Ascending aorta (tissue), 2 donors: ENCODE measurements around the gene USP28. TPM values are rescaled to one million over a fixed set of nuclear protein-coding genes. Genes with fewer than 3 reads are reported as not detected.
"Not testable (repeated sequence)": the region's sequence is repeated elsewhere in the genome, so short reads cannot be mapped to it uniquely, and the experiment has no call there.

ENCODE experiments used
- DNase-seq, 2 donors: peaks; one replicate each; pipeline ENCODE4 v3.0.0-alpha.2; 2019; ENCODE audit warnings: low spot score in 2 of 2
- H3K27ac ChIP-seq, 2 donors: fragments of 200-600 bp; sonication (generic); one replicate each; pipeline ENCODE4 v1.5.1; 2016 to 2017; ENCODE audit warnings: mild to moderate bottlenecking in 1 of 2
- H3K27me3 ChIP-seq: fragments of 200-600 bp; sonication (generic); one replicate; pipeline ENCODE4 v1.5.1; 2017
- H3K36me3 ChIP-seq, 2 donors: fragments of 200-600 bp; sonication (generic); one replicate each; pipeline ENCODE4 v1.5.1; 2016
- H3K4me1 ChIP-seq, 2 donors: fragments of 200-600 bp; sonication (generic); one replicate each; pipeline ENCODE4 v1.5.1; 2016 to 2017; ENCODE audit warnings: mild to moderate bottlenecking in 1 of 2
- H3K4me3 ChIP-seq, 2 donors: fragments of 200-600 bp; sonication (generic); one replicate each; pipeline ENCODE4 v1.5.1; 2016 to 2017; ENCODE audit warnings: mild to moderate bottlenecking in 1 of 2
- H3K9me3 ChIP-seq, 2 donors: fragments of 200-600 bp; sonication (generic); one replicate each; pipeline ENCODE4 v1.5.1; 2016
- intact Hi-C: fragments of 100-400 bp; cut with DNase I; formaldehyde crosslinking; loops from one replicate; pipeline ENCODE4 v1.15.1; 2023
- total RNA-seq: library from RNA; depleted of rRNA; stranded (reverse); fragments of >200 nt; gene quantifications from one replicate; pipeline ENCODE4 v1.1.0, GENCODE V29; 2016
- TF ChIP-seq, protein P1 (sequence below), 3 experiments: fragments of 200-600 bp in 2 of 3; fragments of 450-650 bp in 1 of 3; sonication (generic) in 2 of 3; IDR thresholded peaks; one replicate each; pipeline ENCODE4 v1.5.1; 2016 to 2019; ENCODE audit warnings: antibody characterized with exemption in 3 of 3, mild to moderate bottlenecking in 1 of 3, moderate library complexity in 1 of 3

Gene USP28
- total RNA-seq, 1 donor from 2014 or later: 2.9 TPM

DNA sequence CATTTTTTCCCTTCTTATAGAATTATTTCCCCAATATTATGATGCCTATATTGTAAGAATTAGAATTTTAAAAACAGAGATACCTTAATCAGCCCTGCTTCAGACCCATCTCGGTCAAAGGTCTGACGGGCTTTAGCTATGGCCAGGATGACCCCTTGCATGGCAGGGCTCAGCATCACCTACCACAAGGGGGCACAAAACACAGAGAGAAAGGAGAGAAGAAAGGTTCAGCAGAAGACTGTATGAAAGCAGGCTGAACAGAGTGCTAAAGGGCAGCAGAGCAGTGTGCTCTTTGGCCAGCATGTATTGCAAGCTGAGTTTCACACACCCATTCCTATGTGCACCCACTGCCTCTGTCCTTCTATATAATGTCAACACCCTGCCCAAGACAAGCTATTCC, 69.0 kb downstream of the USP28 start:
- TF ChIP-seq, protein P1, sequence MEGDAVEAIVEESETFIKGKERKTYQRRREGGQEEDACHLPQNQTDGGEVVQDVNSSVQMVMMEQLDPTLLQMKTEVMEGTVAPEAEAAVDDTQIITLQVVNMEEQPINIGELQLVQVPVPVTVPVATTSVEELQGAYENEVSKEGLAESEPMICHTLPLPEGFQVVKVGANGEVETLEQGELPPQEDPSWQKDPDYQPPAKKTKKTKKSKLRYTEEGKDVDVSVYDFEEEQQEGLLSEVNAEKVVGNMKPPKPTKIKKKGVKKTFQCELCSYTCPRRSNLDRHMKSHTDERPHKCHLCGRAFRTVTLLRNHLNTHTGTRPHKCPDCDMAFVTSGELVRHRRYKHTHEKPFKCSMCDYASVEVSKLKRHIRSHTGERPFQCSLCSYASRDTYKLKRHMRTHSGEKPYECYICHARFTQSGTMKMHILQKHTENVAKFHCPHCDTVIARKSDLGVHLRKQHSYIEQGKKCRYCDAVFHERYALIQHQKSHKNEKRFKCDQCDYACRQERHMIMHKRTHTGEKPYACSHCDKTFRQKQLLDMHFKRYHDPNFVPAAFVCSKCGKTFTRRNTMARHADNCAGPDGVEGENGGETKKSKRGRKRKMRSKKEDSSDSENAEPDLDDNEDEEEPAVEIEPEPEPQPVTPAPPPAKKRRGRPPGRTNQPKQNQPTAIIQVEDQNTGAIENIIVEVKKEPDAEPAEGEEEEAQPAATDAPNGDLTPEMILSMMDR (IDR thresholded peaks at IDR 0.05): peak in 1 of 3 experiments; percentile 23
- intact Hi-C loops: no loop called here
- no peaks in the 10 kb centered on the region for H3K27me3 ChIP-seq
- no peaks in the 10 kb centered on the region for H3K4me1 ChIP-seq
- DNase-seq: no peak
- H3K4me3 ChIP-seq: no peak overlapping the region
- H3K27ac ChIP-seq: no peak overlapping the region
- H3K36me3 ChIP-seq: peaks cover 56 to 64% of the 10 kb centered on the region in 2 donors
- no peaks in the 10 kb centered on the region for H3K9me3 ChIP-seq

DNA sequence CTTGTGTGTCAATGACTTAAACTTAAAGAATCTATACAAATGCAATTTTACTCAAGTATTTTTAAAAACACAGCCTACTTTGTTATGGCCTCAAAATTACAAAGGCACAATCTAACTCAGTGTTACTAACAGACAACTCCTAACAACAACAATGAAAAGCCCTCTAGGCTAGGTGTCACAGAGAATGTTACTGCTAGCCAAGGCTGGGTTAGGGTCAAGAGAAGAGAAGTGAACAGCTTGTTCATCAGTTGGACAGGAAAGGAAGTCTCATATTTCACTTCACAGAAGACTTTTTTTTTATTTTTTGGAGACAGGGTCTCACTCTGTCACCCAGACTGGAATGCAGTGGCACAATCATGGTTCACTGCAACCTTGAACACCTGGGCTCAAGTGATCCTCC, 69.7 kb downstream of the USP28 start:
- intact Hi-C loops: no loop called here
- TF ChIP-seq, protein P1 (IDR thresholded peaks at IDR 0.05): no peak
- Histone ChIP-seq H3K36me3 (peaks cover 57 to 72% of the 10 kb centered on the region in 2 donors), H3K27ac (no peak overlapping the region), H3K4me3 (no peak overlapping the region), H3K27me3 (no peaks in the 10 kb centered on the region), H3K9me3 (no peaks in the 10 kb centered on the region), H3K4me1 (no peaks in the 10 kb centered on the region)
- DNase-seq: no peak

DNA sequence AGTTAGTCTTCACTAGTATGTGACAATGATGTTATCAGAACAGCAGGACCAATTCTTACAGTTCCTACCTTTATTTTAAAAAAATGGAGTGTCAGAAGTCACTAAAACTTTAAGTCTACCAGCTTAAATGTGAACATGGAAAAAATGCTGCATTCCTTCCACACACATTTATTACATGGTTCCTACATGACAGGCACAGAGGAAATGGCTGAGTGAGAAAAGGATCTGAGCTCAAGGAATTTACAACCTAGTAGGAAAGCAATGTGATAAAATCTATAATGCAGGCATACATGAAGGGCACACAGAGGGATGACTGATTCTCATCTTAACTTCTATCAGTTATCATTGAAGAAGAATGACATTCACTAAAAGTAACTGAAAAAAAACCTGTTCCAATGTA, 72.8 kb downstream of the USP28 start:
- no peaks in the 10 kb centered on the region for H3K27me3 ChIP-seq
- peaks cover 56 to 75% of the 10 kb centered on the region in 2 donors for H3K36me3 ChIP-seq
- intact Hi-C loops: no loop called here
- TF ChIP-seq, protein P1 (IDR thresholded peaks at IDR 0.05): no peak
- DNase-seq: no peak
- H3K9me3 ChIP-seq: no peaks in the 10 kb centered on the region
- H3K27ac ChIP-seq: no peak overlapping the region
- no peak overlapping the region for H3K4me3 ChIP-seq
- no peaks in the 10 kb centered on the region for H3K4me1 ChIP-seq

DNA sequence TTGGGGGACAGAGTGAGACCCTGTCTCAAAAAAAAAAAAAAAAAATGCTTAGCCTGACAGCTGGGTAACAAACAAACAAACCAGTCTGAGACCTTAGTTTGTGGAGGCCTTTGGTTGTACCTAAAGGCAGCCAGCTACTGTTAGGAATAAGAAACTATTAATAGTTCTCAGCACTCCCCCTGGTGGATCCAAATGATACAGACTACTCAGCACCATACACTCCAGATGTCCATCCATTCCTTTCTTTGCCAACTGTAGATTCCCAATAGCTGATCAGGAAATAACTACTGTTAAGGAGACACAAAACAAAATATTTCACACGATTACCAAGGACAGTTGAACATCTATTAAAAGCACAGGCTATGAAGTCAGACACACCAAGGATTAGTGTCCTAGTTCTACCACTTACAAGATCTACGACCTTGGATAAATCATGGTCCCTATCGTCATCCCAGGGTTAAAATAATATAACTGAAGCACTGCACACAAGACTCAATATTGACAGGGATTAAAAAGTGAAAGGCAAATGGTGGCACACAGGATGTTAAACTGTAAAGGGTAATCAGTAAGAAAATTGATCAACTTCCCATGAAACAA, 78.6 kb downstream of the USP28 start:
- Histone ChIP-seq H3K4me1 (no peaks in the 10 kb centered on the region), H3K4me3 (no peak overlapping the region), H3K9me3 (no peaks in the 10 kb centered on the region), H3K27me3 (no peaks in the 10 kb centered on the region), H3K27ac (no peak overlapping the region), H3K36me3 (peaks cover 23 to 30% of the 10 kb centered on the region in 2 donors)
- no peak for DNase-seq
- TF ChIP-seq, protein P1 (IDR thresholded peaks at IDR 0.05): peak; percentile 23 to 69 (median 54)
- intact Hi-C loops: loop anchor here (1.0 to 2.0 kb wide), 2 partner anchors 23 to 492 kb away; partner anchors contain the start of gene ZW10

DNA sequence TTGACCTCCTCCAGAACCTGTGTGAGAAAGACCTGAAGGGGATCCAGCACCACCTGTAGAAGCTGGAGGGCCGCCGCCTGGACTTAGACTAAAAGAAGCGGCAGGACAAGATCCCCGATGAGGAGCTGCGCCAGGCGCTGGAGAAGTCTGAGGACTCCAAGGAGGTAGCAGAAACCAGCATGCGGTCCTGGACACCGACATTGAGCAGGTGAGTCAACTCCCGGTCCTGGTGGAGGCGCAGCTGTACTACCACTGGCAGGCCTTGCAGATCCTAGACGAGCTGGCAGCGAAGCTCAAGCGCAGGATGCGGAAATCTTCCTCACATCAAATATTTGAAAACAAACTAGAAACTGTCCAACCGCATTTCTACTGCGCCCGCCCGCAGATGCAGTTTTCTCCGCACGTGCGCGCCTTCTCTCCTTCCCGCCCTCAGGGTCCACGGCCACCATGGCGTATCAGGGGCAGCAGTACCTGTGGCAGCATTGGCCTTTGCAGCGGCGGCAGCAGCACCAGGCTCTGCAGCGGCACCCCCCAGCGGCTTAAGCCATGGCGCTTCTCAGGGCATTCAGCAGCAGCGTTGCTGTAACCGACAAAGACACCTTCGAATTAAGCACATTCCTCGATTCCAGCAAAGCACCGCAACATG, 85.6 kb downstream of the USP28 start:
- TF ChIP-seq, protein P1 (IDR thresholded peaks at IDR 0.05): no peak
- H3K4me1 ChIP-seq: no peaks in the 10 kb centered on the region
- H3K4me3 ChIP-seq: no peak overlapping the region
- intact Hi-C loops: no loop called here
- H3K27ac ChIP-seq: no peak overlapping the region
- H3K36me3 ChIP-seq: no peaks in the 10 kb centered on the region
- DNase-seq: no peak
- H3K9me3 ChIP-seq: no peaks in the 10 kb centered on the region
- H3K27me3 ChIP-seq: no peaks in the 10 kb centered on the region

DNA sequence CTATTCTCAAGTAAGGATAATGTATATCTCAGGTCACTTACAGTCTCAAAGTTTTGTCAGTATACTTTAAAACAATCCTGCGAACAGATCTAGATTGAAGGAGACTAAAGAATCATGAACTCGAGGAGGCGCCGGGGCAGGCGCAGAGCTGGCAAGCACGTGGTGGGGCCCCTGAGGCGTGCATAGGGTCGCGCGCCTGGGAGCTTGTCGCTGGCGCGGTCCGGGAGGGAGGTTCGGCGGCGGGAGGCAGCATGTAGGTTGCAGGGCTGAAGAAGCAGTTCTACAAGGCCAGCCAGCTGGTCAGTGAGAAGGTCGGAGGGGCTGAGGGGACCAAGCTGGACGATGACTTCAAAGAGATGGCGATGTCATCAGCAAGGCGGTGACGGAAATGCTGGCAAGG, 86.4 kb downstream of the USP28 start:
- H3K9me3 ChIP-seq, intact Hi-C loops, H3K4me1 ChIP-seq, H3K27me3 ChIP-seq, H3K36me3 ChIP-seq, H3K4me3 ChIP-seq, DNase-seq, H3K27ac ChIP-seq: not testable (repeated sequence)
